Stimulated activated CD8-positive, alpha-beta memory T cell treated with anti-CD3 and anti-CD28 coated beads, Interleukin-4, amount 100 ng/mL, for 1 hour (primary cell): ENCODE data around the gene PATJ.
A peak's percentile ranks its signal among the peaks of the same experiment; 100 is the strongest.
"Not testable (repeated sequence)": the region's sequence is repeated elsewhere in the genome, so short reads cannot be mapped to it uniquely, and the experiment has no call there.

Source experiments
- DNase-seq, 2 donors: peaks; one replicate each; pipeline ENCODE4 v3.0.0-alpha.2; 2020; ENCODE audit warnings: low read depth in 2 of 2, low spot score in 1 of 2

Gene PATJ

GRCh38 chr1:61741711-61742619 is at the start of gene PATJ:
TSS of gene PATJ (plus strand) at chr1:61742480. CDS start at chr1:61762893, 20,413 bp downstream.
- peak; percentile 27 to 44 for DNase-seq

GRCh38 chr1:61699911-61700851 is 42.1 kb upstream of the PATJ start:
- no peak for DNase-seq

GRCh38 chr1:61708953-61709907 is 33.0 kb upstream of the PATJ start:
- DNase-seq = no peak

GRCh38 chr1:61709908-61710289 is 32.4 kb upstream of the PATJ start:
- no peak for DNase-seq

GRCh38 chr1:61711257-61711656 is 31.0 kb upstream of the PATJ start:
- DNase-seq = not testable (repeated sequence)

- DNase-seq = no peak
Observed at GRCh38 chr1:61711969-61712368, 30.3 kb upstream of the PATJ start.

GRCh38 chr1:61718996-61719663 is 23.1 kb upstream of the PATJ start:
- DNase-seq = not testable (repeated sequence)

GRCh38 chr1:61724506-61724812 is 17.8 kb upstream of the PATJ start:
- no peak for DNase-seq

GRCh38 chr1:61724813-61725694 is 17.2 kb upstream of the PATJ start, which contains the start of gene TM2D1:
TSS of gene TM2D1 (minus strand) at chr1:61725141. CDS start at chr1:61725120, 21 bp downstream.
- DNase-seq = peak; percentile 71 to 75

- DNase-seq = no peak
Observed at GRCh38 chr1:61727544-61727943, 14.7 kb upstream of the PATJ start.

GRCh38 chr1:61730679-61731078 is 11.6 kb upstream of the PATJ start:
- not testable (repeated sequence) for DNase-seq

GRCh38 chr1:61732726-61733125 is 9.6 kb upstream of the PATJ start:
- DNase-seq = no peak

GRCh38 chr1:61740751-61741700 is 1.3 kb upstream of the PATJ start:
- DNase-seq = no peak

GRCh38 chr1:61742620-61743430 is 545 bp downstream of the PATJ start:
- DNase-seq = no peak

GRCh38 chr1:61743431-61743705 is 1.1 kb downstream of the PATJ start:
- no peak for DNase-seq

- DNase-seq = no peak
Observed at GRCh38 chr1:61743716-61744580, 1.7 kb downstream of the PATJ start.
